ENCODE measurements around the gene KCND3. TPM values are rescaled to one million over a fixed set of nuclear protein-coding genes. Genes with fewer than 3 reads are reported as not detected.

The KCND3 gene
- total RNA-seq, 1 donor from 2014 or later, result 0.15 TPM

DNA sequence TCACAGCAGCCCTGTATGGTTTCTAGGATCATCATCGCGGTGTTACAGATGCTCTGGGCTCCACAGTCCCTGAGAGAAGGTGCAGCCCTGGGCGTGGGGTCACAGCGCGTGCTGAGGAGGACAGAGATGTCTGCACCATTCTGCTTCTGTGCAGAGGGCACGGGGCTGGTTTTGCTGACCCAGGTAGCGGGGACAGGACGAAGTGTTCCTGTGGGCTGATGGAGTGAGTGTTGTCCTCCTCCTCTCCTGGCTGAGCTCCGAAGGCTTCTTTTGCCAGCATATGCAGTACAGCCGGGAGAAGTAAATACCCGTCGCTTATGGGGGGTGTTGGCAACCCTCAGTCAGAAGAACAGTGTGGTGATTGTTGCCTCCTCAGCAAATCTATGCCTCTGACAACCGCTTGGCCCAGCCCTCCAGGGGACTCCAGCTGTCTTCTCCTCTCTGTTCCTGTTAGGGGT is 132.2 kb downstream of the KCND3 start:
- Mint-ChIP-seq H3K27ac (ENCODE audit: unreplicated experiment) (no peak overlapping the region), H3K36me3 (ENCODE audit: low read depth, unreplicated experiment) (peaks cover 3% of the 10 kb centered on the region), H3K4me1 (ENCODE audit: unreplicated experiment) (peaks cover 7% of the 10 kb centered on the region), H3K9me3 (ENCODE audit: unreplicated experiment) (no peaks in the 10 kb centered on the region), H3K4me3 (ENCODE audit: unreplicated experiment) (no peak overlapping the region), H3K27me3 (ENCODE audit: unreplicated experiment) (peaks cover 4% of the 10 kb centered on the region)
- TF ChIP-seq CTCF (IDR thresholded peaks at IDR 0.05; ENCODE audit: unreplicated experiment), result no peak
- DNase-seq (ENCODE audit: low spot score), result no peak

DNA sequence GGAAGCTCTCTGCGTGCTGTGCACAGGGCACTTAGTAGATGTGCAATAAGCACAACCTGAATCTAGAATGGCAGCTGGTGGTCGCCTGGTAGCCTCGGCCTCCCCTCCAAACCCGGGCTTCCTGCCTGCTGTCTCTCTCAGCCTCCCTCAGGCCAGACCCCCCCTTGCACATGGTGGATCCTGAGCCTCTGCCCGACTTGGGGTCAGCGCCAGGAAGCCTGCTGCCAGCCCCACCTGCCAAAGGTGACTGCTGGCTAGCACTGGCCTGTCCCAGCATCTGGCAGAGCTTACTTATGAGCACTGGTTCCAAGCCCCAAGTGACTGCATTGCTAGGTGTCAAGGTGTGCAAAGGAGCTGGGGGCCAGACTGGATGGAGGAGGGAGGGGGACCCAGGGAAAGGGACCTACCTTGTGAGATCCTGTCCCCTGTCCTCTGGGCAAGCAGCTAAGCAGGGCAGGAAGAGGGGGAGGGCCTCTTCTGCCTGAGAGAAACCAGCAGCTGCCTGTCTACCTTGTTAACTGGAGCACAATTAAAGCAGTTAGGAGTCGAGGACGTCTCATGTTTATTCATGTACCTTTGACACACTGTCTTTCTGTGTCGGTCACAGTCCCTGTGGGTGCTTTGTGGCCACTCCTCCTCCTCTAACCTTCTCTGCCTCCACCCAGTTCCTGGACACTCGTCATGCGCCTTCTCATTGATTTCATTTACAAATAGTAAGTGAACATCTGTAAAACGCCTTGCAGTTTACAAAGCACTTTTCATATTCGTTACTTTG is 132.9 kb downstream of the KCND3 start:
- Mint-ChIP-seq H3K27me3 (ENCODE audit: unreplicated experiment) (peaks cover 4% of the 10 kb centered on the region), H3K27ac (ENCODE audit: unreplicated experiment) (peak overlapping the region; percentile 30)

DNA sequence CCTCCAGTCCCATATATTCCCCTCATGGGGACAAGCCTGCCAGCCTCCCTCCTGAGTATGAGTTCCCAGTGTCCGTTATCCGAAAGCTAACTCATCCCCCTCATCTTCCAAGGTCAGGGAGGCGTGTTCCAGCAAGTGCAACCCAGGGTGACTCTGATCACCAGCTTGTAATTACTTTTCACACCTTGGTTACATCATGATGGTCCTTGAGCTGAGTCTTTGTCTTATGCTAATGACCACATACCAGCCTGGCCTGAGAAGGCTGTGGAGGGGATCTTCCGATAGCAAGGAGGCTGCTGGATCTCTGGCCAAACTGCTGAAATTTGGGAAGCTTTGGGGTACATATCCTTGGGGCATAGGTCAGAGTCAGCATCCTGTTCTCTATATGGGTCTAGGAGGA is 134.2 kb downstream of the KCND3 start:
- H3K4me3 Mint-ChIP-seq (ENCODE audit: unreplicated experiment), result no peak overlapping the region
- H3K27ac Mint-ChIP-seq (ENCODE audit: unreplicated experiment), result no peak overlapping the region

More for the DNA sequence above, 132.9 kb downstream of the KCND3 start:
- Mint-ChIP-seq H3K9me3 (ENCODE audit: unreplicated experiment) (no peaks in the 10 kb centered on the region), H3K4me1 (ENCODE audit: unreplicated experiment) (peaks cover 7% of the 10 kb centered on the region), H3K36me3 (ENCODE audit: low read depth, unreplicated experiment) (peaks cover 3% of the 10 kb centered on the region), H3K4me3 (ENCODE audit: unreplicated experiment) (no peak overlapping the region)
- no peak for DNase-seq (ENCODE audit: low spot score)
- no peak for TF ChIP-seq CTCF (IDR thresholded peaks at IDR 0.05; ENCODE audit: unreplicated experiment)

DNA sequence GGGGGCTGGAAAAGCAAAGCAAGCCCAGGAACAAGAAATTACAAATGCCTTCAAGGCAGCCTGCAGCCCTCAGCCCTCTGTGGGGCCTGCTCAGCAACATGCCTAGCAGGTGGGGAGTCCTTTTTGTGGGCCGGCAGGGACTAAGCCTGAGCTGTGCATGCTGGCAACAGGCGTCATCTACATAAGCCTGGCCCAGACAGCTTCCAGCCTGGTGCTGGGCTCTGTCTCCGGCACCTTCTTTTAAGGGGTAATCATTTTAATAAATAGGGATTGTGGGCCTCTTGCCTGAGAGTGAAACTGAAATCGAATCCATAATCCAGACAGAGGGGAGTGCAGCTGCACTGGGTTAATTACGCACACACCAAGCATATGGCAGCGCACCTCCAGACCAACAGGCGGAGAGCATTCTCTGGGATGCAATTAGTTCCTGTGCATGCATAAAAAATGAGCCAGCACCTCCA is 137.2 kb downstream of the KCND3 start:
- Mint-ChIP-seq H3K9me3 (ENCODE audit: unreplicated experiment) (no peaks in the 10 kb centered on the region), H3K27ac (ENCODE audit: unreplicated experiment) (no peak overlapping the region), H3K4me3 (ENCODE audit: unreplicated experiment) (no peak overlapping the region), H3K27me3 (ENCODE audit: unreplicated experiment) (peaks cover 2% of the 10 kb centered on the region), H3K4me1 (ENCODE audit: unreplicated experiment) (peaks cover 5% of the 10 kb centered on the region), H3K36me3 (ENCODE audit: low read depth, unreplicated experiment) (peaks cover 3% of the 10 kb centered on the region)
- TF ChIP-seq CTCF (IDR thresholded peaks at IDR 0.05; ENCODE audit: unreplicated experiment), result no peak
- no peak for DNase-seq (ENCODE audit: low spot score)

More for the DNA sequence above, 134.2 kb downstream of the KCND3 start:
- Mint-ChIP-seq H3K36me3 (ENCODE audit: low read depth, unreplicated experiment) (peaks cover 3% of the 10 kb centered on the region), H3K9me3 (ENCODE audit: unreplicated experiment) (no peaks in the 10 kb centered on the region), H3K4me1 (ENCODE audit: unreplicated experiment) (no peaks in the 10 kb centered on the region), H3K27me3 (ENCODE audit: unreplicated experiment) (peaks cover 4% of the 10 kb centered on the region)
- no peak for TF ChIP-seq CTCF (IDR thresholded peaks at IDR 0.05; ENCODE audit: unreplicated experiment)
- DNase-seq (ENCODE audit: low spot score), result no peak

DNA sequence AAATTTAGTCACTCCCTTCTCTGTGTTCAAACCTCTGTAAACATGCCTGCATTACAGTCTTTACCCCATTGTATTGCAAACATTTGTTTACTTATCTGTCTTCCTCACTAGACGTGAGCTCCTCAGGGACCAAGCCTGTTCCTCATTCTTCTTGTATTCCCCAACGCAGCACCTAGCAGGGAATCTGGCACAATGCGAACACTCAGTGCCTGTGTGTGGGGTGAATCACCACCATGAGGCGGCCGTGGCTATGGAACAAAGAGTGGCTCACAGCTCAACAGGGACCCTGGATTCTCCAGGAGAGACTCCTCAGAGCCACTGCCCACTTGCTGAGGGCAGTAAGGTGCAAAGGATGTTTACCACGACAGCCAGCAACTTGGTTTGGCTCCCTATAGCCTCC is 137.9 kb downstream of the KCND3 start:
- DNase-seq (ENCODE audit: low spot score), result no peak
- H3K4me3 Mint-ChIP-seq (ENCODE audit: unreplicated experiment), result no peak overlapping the region
- no peaks in the 10 kb centered on the region for H3K9me3 Mint-ChIP-seq (ENCODE audit: unreplicated experiment)
- H3K36me3 Mint-ChIP-seq (ENCODE audit: low read depth, unreplicated experiment), result peaks cover 3% of the 10 kb centered on the region
- H3K4me1 Mint-ChIP-seq (ENCODE audit: unreplicated experiment), result peaks cover 5% of the 10 kb centered on the region
- TF ChIP-seq CTCF (IDR thresholded peaks at IDR 0.05; ENCODE audit: unreplicated experiment), result no peak
- H3K27ac Mint-ChIP-seq (ENCODE audit: unreplicated experiment), result no peak overlapping the region
- peaks cover 3% of the 10 kb centered on the region for H3K27me3 Mint-ChIP-seq (ENCODE audit: unreplicated experiment)
